PC-3 (cell line): ENCODE results near the gene MPO. TPM values are rescaled to one million over a fixed set of nuclear protein-coding genes. Genes with fewer than 3 reads are reported as not detected.

Experiments used
- ATAC-seq: fragments of 200-7000 bp; cut with Tn5 transposase; 2 replicates; pipeline ENCODE4 v1.9.1; 2020; ENCODE audit warnings: mild to moderate bottlenecking, moderate library complexity
- BruUV-seq: library from RNA; stranded (reverse); fragments of 400-500 nt; replicated peaks from 2 replicates; lab custom pipeline; 2021; lab: Mats Ljungman, UMichigan
- CTCF ChIA-PET: fragments of 300-600 bp; sonication (Branson Sonifier 250); formaldehyde crosslinking; loops from one replicate; lab custom pipeline; 2022; ENCODE audit warnings: antibody characterized with exemption; lab: Charles Lee
- POLR2A ChIA-PET: fragments of 300-600 bp; sonication (Branson Sonifier 250); formaldehyde crosslinking; loops from one replicate; lab custom pipeline; 2022; ENCODE audit warnings: antibody characterized with exemption; ENCODE audit not compliant: unreplicated experiment; lab: Charles Lee
- DNase-seq: peaks from one replicate; pipeline ENCODE4 v3.0.0-alpha.2; 2015
- H2AFZ ChIP-seq: fragments of 300-600 bp; sonication (generic); 2 replicates; pipeline ENCODE4 v1.6.0; 2016; ENCODE audit warnings: antibody characterized with exemption, low read length
- H3F3A ChIP-seq: fragments of 300-600 bp; sonication (generic); one replicate; pipeline ENCODE4 v1.6.0; 2017; ENCODE audit warnings: antibody characterized with exemption, low read length, control low read depth, mild to moderate bottlenecking; ENCODE audit not compliant: unreplicated experiment
- H3K27ac ChIP-seq: fragments of 300-600 bp; sonication (generic); 2 replicates; pipeline ENCODE4 v1.5.1; 2016; ENCODE audit warnings: mild to moderate bottlenecking, low read length
- H3K27me3 ChIP-seq: fragments of 300-600 bp; sonication (generic); 2 replicates; pipeline ENCODE4 v1.6.1; 2016; ENCODE audit warnings: low read length, mixed read lengths
- H3K36me3 ChIP-seq: fragments of 300-600 bp; sonication (generic); 2 replicates; pipeline ENCODE4 v1.6.1; 2016; ENCODE audit warnings: low read depth, mixed run types, low read length, mixed read lengths
- H3K4me1 ChIP-seq: fragments of 300-600 bp; sonication (generic); 2 replicates; pipeline ENCODE4 v1.5.1; 2016; ENCODE audit warnings: low read length; ENCODE audit not compliant: insufficient read depth
- H3K4me2 ChIP-seq: fragments of 300-600 bp; sonication (generic); 2 replicates; pipeline ENCODE4 v1.6.0; 2016; ENCODE audit warnings: low read length
- H3K4me3 ChIP-seq: fragments of 300-600 bp; sonication (generic); 2 replicates; pipeline ENCODE4 v1.5.1; 2016; ENCODE audit warnings: mild to moderate bottlenecking, low read length, mixed read lengths
- H3K79me2 ChIP-seq: fragments of 300-600 bp; sonication (generic); 2 replicates; pipeline ENCODE4 v1.6.1; 2017; ENCODE audit warnings: low read length, mixed read lengths
- H3K9ac ChIP-seq: fragments of 300-600 bp; sonication (generic); 2 replicates; pipeline ENCODE4 v1.6.0; 2016; ENCODE audit warnings: mild to moderate bottlenecking, low read length
- H3K9me2 ChIP-seq: fragments of 300-600 bp; sonication (generic); replicated peaks from 2 replicates; pipeline ENCODE4 v1.6.1; 2016; ENCODE audit warnings: mixed run types, low read length, mixed read lengths
- H3K9me3 ChIP-seq: fragments of 300-600 bp; sonication (generic); 2 replicates; pipeline ENCODE4 v1.6.1; 2016; ENCODE audit warnings: low read length, mixed read lengths
- H4K20me1 ChIP-seq: fragments of 300-600 bp; sonication (generic); 2 replicates; pipeline ENCODE4 v1.6.1; 2016; ENCODE audit warnings: low read length, mixed read lengths
- CTCF ChIP-seq: fragments of 300-600 bp; sonication (generic); conservative IDR thresholded peaks from 2 replicates; pipeline ENCODE4 v1.5.1; 2017; ENCODE audit warnings: antibody characterized with exemption, low read depth, mild to moderate bottlenecking, low read length
- EZH2 ChIP-seq: fragments of 300-600 bp; sonication (generic); IDR thresholded peaks from one replicate; pipeline ENCODE4 v1.6.1; 2017; ENCODE audit warnings: antibody characterized with exemption, mild to moderate bottlenecking, low read length; ENCODE audit not compliant: unreplicated experiment
- EZH2phosphoT487 ChIP-seq: fragments of 300-600 bp; sonication (generic); IDR thresholded peaks from 2 replicates; pipeline ENCODE4 v1.6.1; 2018; ENCODE audit warnings: mild to moderate bottlenecking, antibody characterized with exemption, low read length, borderline replicate concordance
- intact Hi-C: fragments of 100-400 bp; cut with micrococcal nuclease; formaldehyde crosslinking; loops from 2 replicates; pipeline ENCODE4 v1.9.0; 2023
- total RNA-seq: library from RNA; depleted of rRNA; stranded (reverse); fragments of >200 nt; gene quantifications from 2 replicates; pipeline ENCODE4 v1.2.3, GENCODE V29; 2014; rRNA removed

The MPO gene
- total RNA-seq, 1 experiment from 2014 or later: not detected

DNA sequence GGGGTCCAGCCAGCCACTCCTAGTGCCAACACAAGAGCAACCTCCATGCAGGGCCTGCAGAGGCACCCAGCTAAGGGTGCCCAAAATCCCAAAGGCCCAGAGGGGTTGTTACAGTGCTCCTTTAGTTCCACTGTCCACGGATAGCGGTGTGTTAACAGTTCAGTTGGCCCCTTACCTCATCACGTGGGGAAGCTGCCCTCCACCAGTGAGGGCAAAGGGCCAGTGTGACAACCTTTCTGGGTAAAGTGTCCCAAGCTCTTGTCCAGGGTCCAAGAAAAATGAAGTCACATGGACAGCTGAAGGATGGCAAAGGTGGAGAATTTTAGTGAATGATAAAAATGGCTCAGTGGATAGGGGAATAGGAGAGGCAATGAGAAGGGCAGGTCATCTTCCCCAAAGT, 53.0 kb downstream of the MPO start:
- intact Hi-C loops: no loop called here
- no peaks in the 10 kb centered on the region for H3F3A ChIP-seq
- no peak for TF ChIP-seq CTCF
- TF ChIP-seq EZH2: no peak
- TF ChIP-seq EZH2phosphoT487: no peak
- CTCF ChIA-PET: no interaction called here
- H3K4me2 ChIP-seq: no peak overlapping the region
- H3K36me3 ChIP-seq: no peaks in the 10 kb centered on the region
- DNase-seq: no peak
- POLR2A ChIA-PET: no interaction called here
- H2AFZ ChIP-seq: no peak overlapping the region
- H3K27ac ChIP-seq: no peak overlapping the region
- ATAC-seq: no peak
- no peaks in the 10 kb centered on the region for H3K79me2 ChIP-seq
- H3K9me2 ChIP-seq: no peaks in the 10 kb centered on the region
- peaks cover 9% of the 10 kb centered on the region; the same call in 1 of the 2 replicates for H3K27me3 ChIP-seq
- no peaks in the 10 kb centered on the region for H3K9me3 ChIP-seq
- peaks cover 22% of the 10 kb centered on the region for H3K4me1 ChIP-seq
- no peak overlapping the region for H3K4me3 ChIP-seq
- no peak overlapping the region for H3K9ac ChIP-seq
- H4K20me1 ChIP-seq: no peaks in the 10 kb centered on the region
- BruUV-seq: no TSS peak

GRCh38 chr17:58224315-58224714, 56.4 kb downstream of the MPO start:
- CTCF ChIA-PET: interaction anchor here (0.6 to 0.7 kb wide), 2 partner anchors 25 to 364 kb away, joined by 3 to 4 read pairs; no protein-coding TSS in a partner anchor
- H4K20me1 ChIP-seq: no peaks in the 10 kb centered on the region
- H3K9me3 ChIP-seq: no peaks in the 10 kb centered on the region
- peak overlapping the region; percentile 60 for H3K4me2 ChIP-seq
- H3K79me2 ChIP-seq: no peaks in the 10 kb centered on the region
- no peaks in the 10 kb centered on the region for H3F3A ChIP-seq
- ATAC-seq (peak; percentile 96), DNase-seq (peak; percentile 92)
- H3K36me3 ChIP-seq: no peaks in the 10 kb centered on the region
- no peaks in the 10 kb centered on the region for H3K9me2 ChIP-seq
- H3K27ac ChIP-seq: peak overlapping the region; percentile 48
- no peak overlapping the region for H3K9ac ChIP-seq
- TF ChIP-seq EZH2: no peak
- no peak for TF ChIP-seq EZH2phosphoT487
- no peak for TF ChIP-seq CTCF
- H2AFZ ChIP-seq: no peak overlapping the region
- intact Hi-C loops: loop anchor here (2.0 kb wide), 1 partner anchor 24 kb away; no protein-coding TSS in a partner anchor
- POLR2A ChIA-PET: interaction anchor here (0.6 kb wide), 2 partner anchors 142 to 660 kb away, joined by 3 to 4 read pairs; no protein-coding TSS in a partner anchor
- no TSS peak for BruUV-seq
- 0 out of 2 replicates have a peak, but pooled peaks cover 2% of the 10 kb centered on the region for H3K27me3 ChIP-seq
- H3K4me3 ChIP-seq: peak overlapping the region; percentile 2; the same call in 1 of the 2 replicates
- H3K4me1 ChIP-seq: peaks cover 31% of the 10 kb centered on the region

Other genes starting within 250 kb of the MPO start
- 38.0 and 50.3 TPM in 2 replicates for gene DYNLL2, start 197.5 kb downstream of the MPO start, total RNA-seq
- gene OR4D1, start 132.6 kb downstream of the MPO start, total RNA-seq: not detected in 2 replicates
- not detected in 2 replicates for gene OR4D2, start 114.0 kb downstream of the MPO start, total RNA-seq
- not detected in 2 replicates for gene EPX, start 88.2 kb downstream of the MPO start, total RNA-seq
- gene MKS1, start 61.7 kb downstream of the MPO start, total RNA-seq: 23.9 and 33.1 TPM in 2 replicates
- not detected in 2 replicates for gene LPO, start 42.4 kb downstream of the MPO start, total RNA-seq
- 4.3 and 8.3 TPM in 2 replicates for gene TSPOAP1, start 47.9 kb upstream of the MPO start, total RNA-seq
- gene SUPT4H1, start 71.3 kb upstream of the MPO start, total RNA-seq: 100.0 and 116 TPM in 2 replicates
- 3.8 and 8.5 TPM in 2 replicates for gene RNF43, start 136.6 kb upstream of the MPO start, total RNA-seq
- not detected in 2 replicates for gene HSF5, start 207.5 kb upstream of the MPO start, total RNA-seq
- 48.7 and 57.2 TPM in 2 replicates for gene MTMR4, start 233.7 kb upstream of the MPO start, total RNA-seq